GM19372 (cell line): ENCODE results near the gene CCDC57.

Experiments
- ATAC-seq: cut with Tn5 transposase; IDR thresholded peaks from one replicate; pipeline ENCODE4 v1.9.1; 2021; ENCODE audit warnings: mild to moderate bottlenecking, low read depth, moderate library complexity; ENCODE audit not compliant: unreplicated experiment

Gene CCDC57

DNA sequence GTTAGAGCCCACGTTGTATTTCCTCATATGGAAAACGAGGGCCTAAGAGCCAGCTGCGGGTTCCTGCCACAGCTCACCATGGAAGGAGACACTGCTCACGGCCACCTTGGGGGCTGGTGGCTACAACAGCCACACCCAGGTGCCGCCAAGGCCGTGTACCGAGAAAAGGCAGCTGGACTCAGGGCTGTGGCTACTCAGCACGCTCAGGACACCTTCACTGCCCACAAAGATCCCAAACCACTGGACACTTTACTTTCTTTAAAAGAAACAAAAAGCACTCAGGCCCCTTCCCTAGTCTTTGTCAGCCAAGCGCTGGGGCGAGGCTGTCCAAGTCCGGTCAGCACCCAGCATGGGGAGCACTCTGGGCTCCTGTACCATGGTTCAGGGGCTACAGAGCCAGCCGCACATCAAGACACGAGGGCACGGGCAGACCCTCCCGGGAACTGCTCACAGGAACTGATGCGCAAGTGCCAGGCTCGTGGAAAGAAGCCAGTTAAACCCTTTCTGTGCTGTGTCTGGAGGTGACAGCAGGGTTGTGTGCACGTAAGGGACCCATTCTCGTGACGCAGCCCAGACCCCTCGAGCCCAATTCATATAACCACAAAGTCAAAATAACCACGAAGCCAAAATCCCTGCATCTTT is 34.7 kb upstream of the CCDC57 start:
- no peak for ATAC-seq

GRCh38 chr17:82246365-82247181 is 33.9 kb upstream of the CCDC57 start:
- ATAC-seq = no peak

- ATAC-seq = no peak
Observed at GRCh38 chr17:82246040-82246364, 33.4 kb upstream of the CCDC57 start.

DNA sequence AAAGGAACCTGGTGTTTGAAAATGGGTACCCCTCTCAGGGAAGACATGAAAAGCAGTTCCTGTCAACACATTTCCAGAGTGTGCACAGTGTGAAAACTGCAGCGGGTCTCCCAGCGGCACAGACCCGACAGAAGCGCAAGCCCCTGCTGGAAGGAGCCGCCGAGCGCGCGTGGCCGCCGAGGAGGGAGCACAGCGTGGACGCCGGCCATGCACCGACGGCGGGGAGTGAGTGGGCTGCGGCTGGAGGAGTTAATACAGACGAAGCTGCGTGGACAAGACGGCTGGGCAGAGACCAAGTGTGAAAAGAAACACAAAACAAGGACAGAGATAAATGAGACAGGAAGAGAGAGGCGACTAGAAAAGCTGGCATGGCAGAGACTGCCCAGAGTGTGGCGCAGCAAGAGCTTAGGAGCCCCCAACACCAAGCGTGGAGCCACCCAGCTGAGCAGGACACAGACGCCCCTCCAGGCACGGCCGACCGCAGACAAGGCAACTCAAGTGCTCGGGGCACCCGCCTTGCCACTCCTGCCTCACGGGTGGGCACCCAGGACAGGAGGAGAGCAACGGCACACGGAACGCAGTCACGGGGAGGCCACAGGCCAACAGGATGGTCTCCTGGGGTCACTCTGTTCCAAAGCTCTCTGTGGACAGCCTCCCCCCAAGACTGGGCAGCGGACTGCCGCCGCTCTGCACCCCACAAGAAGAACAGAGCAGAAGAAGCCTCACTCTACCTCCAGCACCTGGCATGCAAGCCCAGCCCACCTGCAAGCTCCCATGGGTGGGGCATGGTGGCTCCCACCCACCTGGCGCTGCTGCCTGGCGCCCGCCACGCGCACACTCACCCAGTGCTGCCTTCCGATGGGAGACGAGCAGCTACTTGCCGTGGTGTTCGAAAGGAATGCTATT is 32.7 kb upstream of the CCDC57 start:
- ATAC-seq = no peak

DNA sequence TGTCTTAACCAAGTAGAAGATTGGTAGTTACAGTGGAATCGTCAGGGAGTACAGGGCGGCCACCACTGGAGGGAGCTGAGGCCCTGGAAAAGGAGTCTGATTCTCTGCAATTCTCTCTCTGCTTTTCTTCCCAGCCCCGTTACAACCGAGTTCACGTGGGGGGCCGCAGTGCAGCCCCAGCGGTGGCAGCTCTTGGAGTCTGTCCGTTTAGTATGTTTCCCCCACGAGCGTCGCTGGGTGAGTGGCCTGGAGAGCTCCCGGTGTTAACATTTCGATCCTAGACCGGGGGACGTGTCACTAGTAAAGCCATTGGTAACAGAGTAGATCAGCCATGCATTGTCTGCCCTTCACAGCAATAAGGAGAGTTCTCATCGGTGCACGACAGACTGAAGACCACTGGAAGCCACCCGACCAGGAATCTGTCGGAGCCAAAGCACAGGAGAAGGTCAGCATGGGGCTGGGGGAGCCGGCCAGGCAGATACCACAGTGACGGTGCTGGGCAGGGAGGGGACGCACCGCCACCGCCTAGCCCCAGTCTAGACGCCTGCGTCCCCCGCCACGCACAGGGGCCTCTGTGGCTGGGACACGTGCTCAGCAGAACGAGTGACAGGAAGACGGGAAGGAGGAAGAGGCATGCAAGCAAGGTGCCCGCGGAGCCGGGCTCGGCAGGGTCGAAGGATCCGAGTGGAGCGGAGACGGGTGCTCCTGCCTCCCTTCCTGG is 31.9 kb upstream of the CCDC57 start:
- ATAC-seq = no peak

GRCh38 chr17:82243648-82244412 is 31.2 kb upstream of the CCDC57 start:
- ATAC-seq = no peak

DNA sequence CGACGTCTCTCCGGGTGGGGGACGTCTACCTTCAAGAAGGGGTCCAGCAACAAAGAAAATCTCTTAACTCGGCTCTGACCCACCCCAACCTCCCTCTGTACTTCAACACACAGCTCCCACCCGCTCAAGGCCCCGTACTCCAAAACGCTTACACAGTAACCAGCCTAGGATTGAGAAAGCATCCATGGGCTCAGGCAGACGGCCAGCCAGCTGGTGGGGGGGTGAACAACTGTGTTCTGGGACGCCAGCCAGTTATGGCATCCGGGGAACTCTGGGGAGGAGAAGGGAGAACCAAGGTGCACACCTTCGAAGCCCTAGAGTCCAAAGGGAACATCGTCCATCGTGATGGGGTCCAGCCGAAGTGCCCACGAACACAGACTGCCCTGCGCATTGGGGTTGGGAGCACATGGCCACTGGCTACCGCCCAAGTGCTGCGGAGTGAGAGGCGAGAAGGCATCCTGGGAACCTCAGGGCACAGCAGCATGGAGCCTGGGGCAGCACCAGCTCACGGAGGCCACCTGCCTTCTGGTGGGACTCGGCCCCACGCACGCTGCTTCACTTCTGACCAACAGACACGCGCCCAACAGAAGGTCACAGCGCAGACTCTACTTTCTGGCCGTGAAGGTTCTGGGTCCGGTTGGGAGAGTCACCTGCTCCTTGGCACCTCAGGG is 30.5 kb upstream of the CCDC57 start:
- no peak for ATAC-seq

DNA sequence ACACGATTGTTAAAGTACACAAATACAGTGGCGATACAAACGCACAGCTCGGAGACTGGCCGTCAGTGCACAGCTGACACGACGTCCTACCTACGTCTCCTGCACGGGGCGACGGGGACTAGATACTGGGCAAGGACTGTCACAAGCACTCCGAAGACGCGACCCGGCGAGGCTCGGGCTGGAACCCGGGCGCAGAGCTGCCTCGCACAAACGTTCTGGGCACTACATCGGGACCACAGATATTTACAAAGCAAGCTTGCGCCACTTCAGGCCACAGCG is 30.0 kb upstream of the CCDC57 start:
- no peak for ATAC-seq

DNA sequence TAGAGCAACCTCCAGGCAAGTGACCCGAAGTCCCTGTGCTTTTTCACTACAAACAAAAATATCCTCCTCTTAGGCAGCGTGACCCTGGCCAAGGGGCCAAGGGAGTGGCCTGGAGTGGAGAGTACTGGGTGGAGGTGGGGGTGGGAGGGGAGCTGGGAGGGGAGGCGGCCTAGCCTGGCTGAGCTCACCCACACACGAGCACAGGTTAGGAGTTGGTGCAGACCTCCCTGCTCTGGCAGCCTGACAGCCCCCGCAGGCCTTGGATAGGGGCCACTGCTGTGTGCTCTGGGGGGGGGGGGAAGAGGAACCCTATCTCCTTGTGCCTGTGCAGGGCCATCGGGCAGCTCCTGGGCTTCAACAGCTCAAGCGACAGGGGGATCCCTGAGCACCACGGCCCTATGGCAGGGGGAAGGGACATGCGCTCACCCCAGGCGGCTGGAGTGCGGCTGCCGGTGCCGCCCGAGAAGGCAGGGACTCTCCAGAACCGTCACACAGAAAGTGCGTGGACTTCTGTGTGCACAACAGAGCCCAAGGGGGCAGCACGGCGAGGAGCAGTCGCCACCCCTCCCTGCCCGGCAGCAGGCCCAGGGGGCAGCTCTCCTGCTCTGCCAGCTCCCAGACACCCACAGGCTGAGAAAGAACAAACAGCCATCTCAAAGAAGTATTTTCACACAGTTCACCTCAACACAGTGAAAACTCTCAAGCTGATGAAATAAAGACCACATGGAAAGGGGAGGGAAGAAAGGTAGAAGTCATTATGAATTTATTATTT is 29.5 kb upstream of the CCDC57 start:
- ATAC-seq = no peak

DNA sequence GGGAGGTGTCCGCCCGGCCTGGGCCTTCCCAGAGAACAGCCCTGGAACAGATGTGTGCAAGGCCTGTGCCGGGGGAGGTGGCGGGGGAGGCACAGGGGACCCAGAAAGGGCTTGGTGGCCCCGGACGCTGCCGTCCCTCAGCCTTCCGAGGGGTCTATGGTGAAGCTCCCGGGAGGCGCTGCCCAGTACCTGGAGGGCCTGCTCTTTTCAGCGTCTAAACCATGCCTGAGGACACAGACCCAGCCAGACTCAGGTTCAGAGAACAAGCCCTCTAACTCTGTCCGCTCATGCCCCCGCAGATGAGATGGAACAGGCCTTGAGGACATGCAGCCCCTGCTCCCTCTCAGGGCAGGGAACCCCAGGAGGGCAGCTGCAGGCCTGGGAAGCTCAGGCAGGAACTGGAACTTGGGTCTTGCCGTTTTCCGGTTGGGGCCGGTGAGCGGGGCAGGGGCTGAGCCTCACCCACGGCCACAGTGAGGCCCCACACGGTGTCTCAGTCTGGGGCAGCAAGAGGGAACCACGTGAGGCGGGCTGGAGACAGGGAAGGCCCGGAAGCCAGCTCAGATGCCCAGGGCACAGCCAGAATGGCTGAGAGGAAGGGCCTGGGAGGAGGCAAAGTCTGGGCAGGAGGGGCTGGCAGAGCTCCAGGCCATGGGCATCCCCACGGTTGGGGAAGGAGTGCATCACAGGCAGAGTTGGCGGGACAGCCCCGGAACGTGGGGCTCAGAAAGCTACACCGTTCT is 28.7 kb upstream of the CCDC57 start:
- no peak for ATAC-seq

DNA sequence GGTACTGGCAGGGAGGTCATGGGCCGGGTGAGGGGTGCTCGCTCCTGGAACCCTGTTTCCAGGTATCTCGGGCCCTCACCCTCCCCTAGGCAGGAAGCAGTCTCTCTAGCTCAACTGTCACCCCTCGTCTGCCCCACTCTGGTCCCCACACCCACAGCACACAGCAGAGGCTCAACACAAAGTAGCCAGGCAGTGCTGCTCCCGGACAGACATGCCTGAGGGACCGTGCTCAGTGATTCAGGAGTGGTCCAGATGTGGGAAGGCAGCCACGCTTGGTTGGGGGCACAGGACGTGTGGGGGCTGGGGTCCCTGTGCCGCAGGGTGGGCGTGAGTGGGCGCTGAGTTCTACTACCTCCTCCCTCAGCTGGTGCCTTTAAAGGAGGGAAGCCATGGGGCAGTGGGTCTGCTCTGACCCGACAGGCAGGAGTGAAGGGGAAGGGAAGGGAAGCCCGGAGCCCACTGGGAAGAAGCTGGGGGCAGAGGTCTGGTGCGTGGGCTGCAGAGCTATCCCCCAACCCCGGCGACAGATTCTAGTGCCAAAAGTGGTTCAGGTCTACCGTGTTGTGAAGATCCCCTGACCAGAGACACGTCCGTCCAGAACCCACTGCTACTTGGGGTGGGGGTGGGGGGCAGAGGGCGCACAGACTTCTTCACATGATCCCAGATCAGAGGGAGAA is 28.0 kb upstream of the CCDC57 start:
- ATAC-seq = no peak

- ATAC-seq = no peak
Observed at GRCh38 chr17:82239926-82240505, 27.4 kb upstream of the CCDC57 start.

DNA sequence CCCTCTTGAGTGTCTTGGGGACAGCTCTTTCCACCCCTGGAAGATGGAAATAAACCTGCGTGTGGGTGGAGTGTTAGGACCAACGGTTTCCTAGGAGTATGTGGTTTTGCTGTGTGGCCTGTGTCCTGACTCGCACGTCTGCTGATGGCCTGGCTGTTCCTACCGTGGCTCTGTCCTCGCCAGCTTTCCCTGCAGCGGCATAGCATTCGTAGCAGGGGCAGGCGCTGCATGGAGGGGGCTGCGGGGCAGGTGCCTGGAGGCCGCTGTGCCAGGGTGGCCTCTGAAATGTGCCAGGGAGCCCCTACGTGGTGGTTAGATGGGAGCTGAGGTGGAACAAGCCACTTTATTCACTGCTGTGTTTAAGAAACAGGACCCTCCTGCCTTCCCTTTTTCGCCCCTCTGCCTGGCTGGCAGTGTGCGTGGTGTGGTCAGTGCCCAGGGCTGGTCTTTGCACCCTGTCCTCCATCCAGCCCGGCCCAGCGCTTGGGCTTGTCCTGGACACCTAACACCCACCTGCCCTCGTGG is 26.8 kb upstream of the CCDC57 start:
- ATAC-seq = no peak

DNA sequence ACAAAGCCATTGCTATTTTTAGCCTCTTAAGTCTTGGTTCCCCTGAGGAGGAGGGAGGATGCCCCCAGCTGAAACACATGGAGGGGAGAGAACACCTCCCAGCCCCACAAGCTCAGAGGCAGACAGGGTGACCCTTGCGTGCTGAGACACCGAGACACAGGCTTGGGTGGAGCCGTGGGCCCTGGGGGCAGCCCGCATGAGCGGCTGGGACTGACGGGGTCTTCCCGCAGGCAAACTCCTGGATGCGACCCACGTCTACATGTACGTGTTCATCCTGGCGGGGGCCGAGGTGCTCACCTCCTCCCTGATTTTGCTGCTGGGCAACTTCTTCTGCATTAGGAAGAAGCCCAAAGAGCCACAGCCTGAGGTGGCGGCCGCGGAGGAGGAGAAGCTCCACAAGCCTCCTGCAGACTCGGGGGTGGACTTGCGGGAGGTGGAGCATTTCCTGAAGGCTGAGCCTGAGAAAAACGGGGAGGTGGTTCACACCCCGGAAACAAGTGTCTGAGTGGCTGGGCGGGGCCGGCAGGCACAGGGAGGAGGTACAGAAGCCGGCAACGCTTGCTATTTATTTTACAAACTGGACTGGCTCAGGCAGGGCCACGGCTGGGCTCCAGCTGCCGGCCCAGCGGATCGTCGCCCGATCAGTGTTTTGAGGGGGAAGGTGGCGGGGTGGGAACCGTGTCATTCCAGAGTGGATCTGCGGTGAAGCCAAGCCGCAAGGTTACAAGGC is 26.0 kb upstream of the CCDC57 start:
- ATAC-seq = no peak

DNA sequence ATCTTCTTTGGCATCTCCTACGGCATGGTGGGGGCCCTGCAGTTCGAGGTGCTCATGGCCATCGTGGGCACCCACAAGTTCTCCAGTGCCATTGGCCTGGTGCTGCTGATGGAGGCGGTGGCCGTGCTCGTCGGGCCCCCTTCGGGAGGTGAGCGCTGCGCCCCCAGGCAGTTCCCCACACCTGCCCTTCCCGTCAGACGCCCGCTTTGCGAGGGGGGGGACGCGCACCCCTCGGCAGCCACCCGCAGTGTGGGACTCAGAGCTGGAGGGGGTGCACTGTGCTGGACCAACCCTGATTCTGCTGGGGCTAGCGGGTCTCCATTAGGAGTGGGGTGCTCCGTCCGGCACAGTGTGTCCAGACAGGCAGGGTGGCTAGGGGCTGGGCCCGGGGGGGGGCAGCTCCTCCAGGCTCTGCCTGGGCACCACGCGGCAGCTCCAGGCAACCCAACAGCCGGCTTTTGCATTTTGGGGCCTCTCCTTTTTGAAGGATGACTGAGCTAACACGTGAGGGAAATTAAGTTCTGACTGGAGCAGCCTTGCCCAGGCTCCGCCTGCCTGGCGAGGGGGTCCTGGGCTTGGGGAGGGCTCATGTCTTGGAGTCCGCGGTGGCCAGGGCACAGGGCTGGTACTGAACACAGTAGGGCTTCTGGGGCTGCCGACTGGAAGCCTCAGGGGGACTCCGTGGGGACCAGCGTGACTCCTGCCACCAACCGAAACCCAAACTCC is 25.3 kb upstream of the CCDC57 start:
- ATAC-seq = no peak
